Gastrocnemius medialis (tissue), 4 donors: ENCODE results near the gene RABGAP1L.

Experiments used
- POLR2A ChIP-seq, 2 donors: fragments of 450-650 bp; IDR thresholded peaks; one replicate each; pipeline ENCODE4 v1.6.1; 2017; ENCODE audit warnings: antibody characterized with exemption in 2 of 2, mild to moderate bottlenecking in 2 of 2, moderate library complexity in 2 of 2
- TF ChIP-seq, protein P1 (sequence below), 5 experiments: fragments of 450-650 bp in 3 of 5; fragments of 200-600 bp in 2 of 5; sonication (generic) in 2 of 5; IDR thresholded peaks in 4 of 5; conservative IDR thresholded peaks in 1 of 5; 1 replicate in 4 of 5; 2 replicates in 1 of 5; pipeline ENCODE4 v1.5.1; 2016 to 2019; ENCODE audit warnings: antibody characterized with exemption in 5 of 5, mild to moderate bottlenecking in 3 of 5, moderate library complexity in 3 of 5

GRCh38 chr1:174696026-174696821 is 536.9 kb downstream of the RABGAP1L start:
- TF ChIP-seq, protein P1, sequence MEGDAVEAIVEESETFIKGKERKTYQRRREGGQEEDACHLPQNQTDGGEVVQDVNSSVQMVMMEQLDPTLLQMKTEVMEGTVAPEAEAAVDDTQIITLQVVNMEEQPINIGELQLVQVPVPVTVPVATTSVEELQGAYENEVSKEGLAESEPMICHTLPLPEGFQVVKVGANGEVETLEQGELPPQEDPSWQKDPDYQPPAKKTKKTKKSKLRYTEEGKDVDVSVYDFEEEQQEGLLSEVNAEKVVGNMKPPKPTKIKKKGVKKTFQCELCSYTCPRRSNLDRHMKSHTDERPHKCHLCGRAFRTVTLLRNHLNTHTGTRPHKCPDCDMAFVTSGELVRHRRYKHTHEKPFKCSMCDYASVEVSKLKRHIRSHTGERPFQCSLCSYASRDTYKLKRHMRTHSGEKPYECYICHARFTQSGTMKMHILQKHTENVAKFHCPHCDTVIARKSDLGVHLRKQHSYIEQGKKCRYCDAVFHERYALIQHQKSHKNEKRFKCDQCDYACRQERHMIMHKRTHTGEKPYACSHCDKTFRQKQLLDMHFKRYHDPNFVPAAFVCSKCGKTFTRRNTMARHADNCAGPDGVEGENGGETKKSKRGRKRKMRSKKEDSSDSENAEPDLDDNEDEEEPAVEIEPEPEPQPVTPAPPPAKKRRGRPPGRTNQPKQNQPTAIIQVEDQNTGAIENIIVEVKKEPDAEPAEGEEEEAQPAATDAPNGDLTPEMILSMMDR (IDR thresholded peaks at IDR 0.05 in 4 of 5, conservative IDR thresholded peaks at IDR 0.05 in 1 of 5): no peak
- TF ChIP-seq POLR2A (IDR thresholded peaks at IDR 0.05): no peak
